ENCODE results near the gene HGF.

- TF ChIP-seq CREB1 (IDR thresholded peaks at IDR 0.05), result no peak
- no peak for TF ChIP-seq CREB1 (CRISPR knock-in tag; IDR thresholded peaks at IDR 0.05)
- TF ChIP-seq HINFP (CRISPR knock-in tag; IDR thresholded peaks at IDR 0.05; ENCODE audit: low read depth), result no peak
- TF ChIP-seq CTCF (CRISPR knock-in tag; IDR thresholded peaks at IDR 0.05), result no peak
- TF ChIP-seq TAF15 (IDR thresholded peaks at IDR 0.05; ENCODE audit: low read depth, low read length, poor library complexity, severe bottlenecking), result no peak
Observed at GRCh38 chr7:81790686-81791085, 20.8 kb upstream of the HGF start.

Data from HepG2 (cell line).